ENCODE results near the gene PSMC5. TPM values are rescaled to one million over a fixed set of nuclear protein-coding genes. Genes with fewer than 3 reads are reported as not detected.

PSMC5 gene
- total and polyA plus RNA-seq, 9 of the 15 experiments (the other 6 are each of a cell fraction or from before 2014, with no cell fraction given), result 89.2 to 393 (median 161) TPM

GRCh38 chr17:63827002-63827800 lies at the start of gene PSMC5, which contains the start of gene FTSJ3 (continued):
- TF ChIP-seq ARHGAP35 (IDR thresholded peaks at IDR 0.05; ENCODE audit: partially characterized antibody), result no peak
- no peak for TF ChIP-seq DLX4 (CRISPR knock-in tag; IDR thresholded peaks at IDR 0.05)
- peak; percentile 88; the same call in 1 of the 2 replicates for TF ChIP-seq LCOR (CRISPR knock-in tag; IDR thresholded peaks at IDR 0.05)
- no peak for TF ChIP-seq POLR3A (IDR thresholded peaks at IDR 0.05; ENCODE audit: borderline replicate concordance, extremely low read depth, insufficient read depth, insufficient read length)
- 0 out of 2 replicates have a peak, but pooled peaks have one; percentile 36 for TF ChIP-seq TCF7 (IDR thresholded peaks at IDR 0.05; ENCODE audit: borderline replicate concordance)
- TF ChIP-seq ARID4B (CRISPR knock-in tag; IDR thresholded peaks at IDR 0.05), result peak; percentile 69
- TF ChIP-seq ZNF175 (CRISPR knock-in tag; IDR thresholded peaks at IDR 0.05; ENCODE audit: low read depth), result no peak
- no peak; the same call in 1 of the 2 replicates for TF ChIP-seq ZBTB43 (CRISPR knock-in tag; IDR thresholded peaks at IDR 0.05)
- TF ChIP-seq SAFB (IDR thresholded peaks at IDR 0.05; ENCODE audit: borderline replicate concordance, low read depth, low read length), result no peak
- no peak for TF ChIP-seq RFX5 (IDR thresholded peaks at IDR 0.05; ENCODE audit: low read depth, low read length)
- no peak for TF ChIP-seq CEBPB (tag; IDR thresholded peaks at IDR 0.05)
- TF ChIP-seq ZNF174 (CRISPR knock-in tag; IDR thresholded peaks at IDR 0.05), result no peak
- TF ChIP-seq EGR1 (conservative IDR thresholded peaks at IDR 0.05), result peak; percentile 45; the same call in 1 of the 2 replicates
- TF ChIP-seq, protein P1, sequence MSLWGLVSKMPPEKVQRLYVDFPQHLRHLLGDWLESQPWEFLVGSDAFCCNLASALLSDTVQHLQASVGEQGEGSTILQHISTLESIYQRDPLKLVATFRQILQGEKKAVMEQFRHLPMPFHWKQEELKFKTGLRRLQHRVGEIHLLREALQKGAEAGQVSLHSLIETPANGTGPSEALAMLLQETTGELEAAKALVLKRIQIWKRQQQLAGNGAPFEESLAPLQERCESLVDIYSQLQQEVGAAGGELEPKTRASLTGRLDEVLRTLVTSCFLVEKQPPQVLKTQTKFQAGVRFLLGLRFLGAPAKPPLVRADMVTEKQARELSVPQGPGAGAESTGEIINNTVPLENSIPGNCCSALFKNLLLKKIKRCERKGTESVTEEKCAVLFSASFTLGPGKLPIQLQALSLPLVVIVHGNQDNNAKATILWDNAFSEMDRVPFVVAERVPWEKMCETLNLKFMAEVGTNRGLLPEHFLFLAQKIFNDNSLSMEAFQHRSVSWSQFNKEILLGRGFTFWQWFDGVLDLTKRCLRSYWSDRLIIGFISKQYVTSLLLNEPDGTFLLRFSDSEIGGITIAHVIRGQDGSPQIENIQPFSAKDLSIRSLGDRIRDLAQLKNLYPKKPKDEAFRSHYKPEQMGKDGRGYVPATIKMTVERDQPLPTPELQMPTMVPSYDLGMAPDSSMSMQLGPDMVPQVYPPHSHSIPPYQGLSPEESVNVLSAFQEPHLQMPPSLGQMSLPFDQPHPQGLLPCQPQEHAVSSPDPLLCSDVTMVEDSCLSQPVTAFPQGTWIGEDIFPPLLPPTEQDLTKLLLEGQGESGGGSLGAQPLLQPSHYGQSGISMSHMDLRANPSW (CRISPR knock-in tag; IDR thresholded peaks at IDR 0.05), result peak; percentile 69
- TF ChIP-seq ILF3 (IDR thresholded peaks at IDR 0.05; ENCODE audit: borderline replicate concordance), result no peak
- no peak for TF ChIP-seq ID3 (CRISPR knock-in tag; IDR thresholded peaks at IDR 0.05)
- TF ChIP-seq ID3 (tag; IDR thresholded peaks at IDR 0.05), result no peak

Data from K562 (cell line).